AG09309 (cell line): ENCODE measurements around the gene C13orf46.

Source experiments
- DNase-seq: peaks from one replicate; pipeline ENCODE4 v3.0.0-alpha.2; 2010; ENCODE audit warnings: low read depth
- H3K4me3 ChIP-seq: 2 replicates; pipeline ENCODE4 v1.5.1; 2011; ENCODE audit warnings: mild to moderate bottlenecking, low read depth, low read length, moderate library complexity; ENCODE audit not compliant: control insufficient read depth
- TF ChIP-seq, protein P1 (sequence below): IDR thresholded peaks from 2 replicates; pipeline ENCODE4 v1.5.1; 2011; ENCODE audit warnings: mild to moderate bottlenecking, low read depth, low read length, inconsistent platforms; ENCODE audit not compliant: insufficient read depth, control insufficient read depth; ENCODE audit errors: missing control alignments

C13orf46 gene

DNA sequence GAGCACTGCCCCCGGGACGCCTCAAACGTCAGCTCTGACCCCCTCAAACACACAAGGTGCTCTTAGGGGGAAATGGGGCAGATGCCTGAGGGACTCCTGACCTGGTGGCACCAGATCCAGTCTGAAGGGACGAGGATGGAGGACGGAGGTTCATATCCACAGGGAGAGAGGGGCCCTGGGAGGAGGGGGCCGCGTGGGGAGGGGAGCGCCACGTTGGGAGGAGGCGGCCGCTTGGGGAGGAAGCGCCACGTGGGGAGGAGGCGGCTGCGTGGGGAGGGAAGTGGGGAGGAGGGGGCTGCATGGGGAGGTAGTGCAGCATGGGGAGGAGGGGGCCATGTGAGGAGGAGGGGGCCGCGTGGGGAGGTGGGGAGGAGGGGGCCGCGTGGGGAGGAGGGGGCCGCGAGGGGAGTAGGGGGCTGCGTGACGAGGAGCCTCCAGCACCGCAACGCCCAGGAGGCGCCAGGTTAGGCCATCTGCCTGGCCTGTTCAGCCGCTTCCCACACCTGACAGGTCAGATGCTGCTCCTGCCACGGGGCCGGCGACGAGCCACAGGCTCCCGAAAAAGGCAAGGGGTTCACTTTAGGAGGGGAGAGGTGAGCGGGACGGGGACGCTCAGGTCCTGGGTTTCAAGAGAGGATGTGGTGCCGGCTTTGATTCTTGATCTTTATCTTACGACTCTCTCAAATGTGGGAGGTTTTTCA lies 36.7 kb upstream of the C13orf46 start:
- TF ChIP-seq, protein P1, sequence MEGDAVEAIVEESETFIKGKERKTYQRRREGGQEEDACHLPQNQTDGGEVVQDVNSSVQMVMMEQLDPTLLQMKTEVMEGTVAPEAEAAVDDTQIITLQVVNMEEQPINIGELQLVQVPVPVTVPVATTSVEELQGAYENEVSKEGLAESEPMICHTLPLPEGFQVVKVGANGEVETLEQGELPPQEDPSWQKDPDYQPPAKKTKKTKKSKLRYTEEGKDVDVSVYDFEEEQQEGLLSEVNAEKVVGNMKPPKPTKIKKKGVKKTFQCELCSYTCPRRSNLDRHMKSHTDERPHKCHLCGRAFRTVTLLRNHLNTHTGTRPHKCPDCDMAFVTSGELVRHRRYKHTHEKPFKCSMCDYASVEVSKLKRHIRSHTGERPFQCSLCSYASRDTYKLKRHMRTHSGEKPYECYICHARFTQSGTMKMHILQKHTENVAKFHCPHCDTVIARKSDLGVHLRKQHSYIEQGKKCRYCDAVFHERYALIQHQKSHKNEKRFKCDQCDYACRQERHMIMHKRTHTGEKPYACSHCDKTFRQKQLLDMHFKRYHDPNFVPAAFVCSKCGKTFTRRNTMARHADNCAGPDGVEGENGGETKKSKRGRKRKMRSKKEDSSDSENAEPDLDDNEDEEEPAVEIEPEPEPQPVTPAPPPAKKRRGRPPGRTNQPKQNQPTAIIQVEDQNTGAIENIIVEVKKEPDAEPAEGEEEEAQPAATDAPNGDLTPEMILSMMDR: no peak
- no peak for DNase-seq
- H3K4me3 ChIP-seq: no peak overlapping the region

DNA sequence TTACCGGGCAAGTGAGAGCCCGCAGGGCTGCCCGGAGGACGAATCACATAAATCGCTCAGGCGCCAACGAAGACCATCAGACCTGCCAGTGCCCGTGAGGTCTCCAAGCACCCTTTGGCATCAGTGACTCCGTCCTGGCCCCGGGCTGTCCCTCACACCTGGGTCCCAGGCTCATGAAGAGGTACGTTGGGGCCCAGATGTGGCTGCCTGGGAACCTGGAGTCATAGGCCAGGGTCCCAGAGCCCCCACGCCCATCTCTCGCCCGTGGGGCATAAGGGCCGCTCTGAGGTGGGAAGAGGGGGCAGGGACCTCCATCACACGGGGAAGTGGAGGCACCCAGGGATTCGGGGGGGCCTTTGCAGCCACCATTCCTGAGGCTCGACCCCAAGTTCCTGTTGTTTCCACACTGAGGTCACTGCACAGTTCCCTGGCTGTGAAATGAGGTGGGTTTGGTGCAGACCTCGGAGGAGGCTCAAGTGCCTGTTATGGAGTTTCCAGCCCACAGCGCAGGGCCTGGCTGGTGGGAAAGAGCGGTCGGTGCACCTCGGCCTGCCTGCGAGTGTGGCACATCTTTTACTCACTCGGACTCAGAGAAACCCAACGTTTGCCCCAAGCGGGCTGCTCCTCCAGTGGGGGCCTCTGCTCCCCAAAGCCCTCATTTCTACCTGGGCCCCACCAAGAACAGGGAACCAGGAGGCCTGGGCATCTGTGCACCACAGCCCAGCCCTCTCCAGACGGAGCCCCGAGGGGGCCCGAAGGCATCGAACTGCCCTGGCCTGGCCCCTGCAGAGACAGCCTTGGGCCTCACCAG lies 35.9 kb upstream of the C13orf46 start:
- no peak overlapping the region for H3K4me3 ChIP-seq
- DNase-seq: no peak
- TF ChIP-seq, protein P1: no peak

DNA sequence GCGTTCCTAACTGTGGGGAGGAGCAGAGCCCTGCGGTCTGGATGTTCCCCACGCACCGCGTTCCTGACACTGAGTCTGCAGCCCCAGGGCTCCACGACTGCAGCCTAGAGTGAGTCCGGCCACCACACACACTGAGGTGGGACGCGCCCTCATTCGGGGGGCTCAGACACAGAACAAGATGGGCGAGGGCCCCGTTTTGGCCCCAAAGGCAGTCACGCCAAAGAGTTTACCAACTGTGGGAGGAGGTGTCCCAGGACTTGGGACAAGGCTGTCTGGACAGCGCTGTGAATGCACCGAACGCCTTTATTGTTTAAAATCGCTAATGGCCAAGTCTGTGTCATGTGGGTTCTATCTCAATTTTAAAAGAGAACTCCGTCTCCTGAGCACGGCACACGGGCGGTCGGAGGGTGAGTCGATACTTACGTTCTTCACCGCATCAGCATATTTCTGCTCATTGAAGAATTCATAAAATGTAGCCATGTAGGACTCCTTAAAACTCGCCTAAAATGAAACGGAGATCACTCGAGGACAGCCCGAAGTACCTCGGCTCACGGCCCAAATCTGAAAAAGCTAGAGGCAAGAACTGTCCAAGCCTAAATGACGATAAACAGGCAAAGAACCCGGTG lies 35.2 kb upstream of the C13orf46 start:
- no peak overlapping the region for H3K4me3 ChIP-seq
- TF ChIP-seq, protein P1: no peak
- DNase-seq: no peak

DNA sequence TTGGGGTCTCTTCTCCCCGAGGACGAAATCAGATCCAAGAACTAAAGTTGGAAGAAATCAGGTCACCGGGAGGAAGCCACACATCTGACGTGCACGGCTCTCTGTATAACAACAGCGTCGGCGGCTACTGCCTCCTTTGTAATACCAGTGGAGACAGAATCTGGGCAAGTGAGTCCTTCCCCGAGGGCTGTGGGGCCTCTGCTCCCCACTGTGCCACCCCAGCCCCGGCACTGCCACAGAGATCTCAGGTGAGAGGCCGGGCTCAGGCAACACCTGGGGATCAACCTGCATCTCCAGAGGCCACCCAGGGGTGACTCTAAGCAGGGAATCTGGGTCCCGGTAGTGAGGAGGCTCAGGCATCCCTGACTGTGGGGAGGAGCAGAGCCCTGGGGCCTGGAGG lies 33.7 kb upstream of the C13orf46 start:
- H3K4me3 ChIP-seq: no peak overlapping the region
- TF ChIP-seq, protein P1: no peak
- no peak for DNase-seq

DNA sequence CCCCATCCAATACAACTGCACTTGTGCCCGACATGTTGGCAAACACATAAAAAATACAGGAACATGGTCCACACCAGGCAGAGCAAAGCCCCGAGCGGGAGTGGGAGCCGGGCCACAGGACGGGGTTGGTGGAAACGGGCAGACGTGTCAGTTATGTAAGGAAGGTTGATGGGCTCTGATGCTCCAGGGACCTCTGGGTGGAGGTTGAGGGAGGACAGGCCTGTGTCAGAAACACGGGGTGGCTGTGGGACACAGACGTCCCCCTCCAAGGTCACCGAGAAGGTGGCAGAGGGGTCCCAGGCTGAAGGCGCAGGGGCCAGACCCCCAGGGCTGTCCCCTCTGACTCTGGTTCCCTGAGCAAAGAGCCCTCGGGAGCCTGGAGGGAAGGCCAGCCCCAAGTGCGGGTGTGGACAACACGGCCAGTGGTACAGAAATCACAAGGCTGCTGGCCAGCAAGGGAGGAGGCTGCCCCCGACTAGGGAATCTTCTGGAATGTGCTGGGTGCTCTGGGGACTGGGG lies 31.4 kb upstream of the C13orf46 start:
- TF ChIP-seq, protein P1: no peak
- DNase-seq: no peak
- no peak overlapping the region for H3K4me3 ChIP-seq

DNA sequence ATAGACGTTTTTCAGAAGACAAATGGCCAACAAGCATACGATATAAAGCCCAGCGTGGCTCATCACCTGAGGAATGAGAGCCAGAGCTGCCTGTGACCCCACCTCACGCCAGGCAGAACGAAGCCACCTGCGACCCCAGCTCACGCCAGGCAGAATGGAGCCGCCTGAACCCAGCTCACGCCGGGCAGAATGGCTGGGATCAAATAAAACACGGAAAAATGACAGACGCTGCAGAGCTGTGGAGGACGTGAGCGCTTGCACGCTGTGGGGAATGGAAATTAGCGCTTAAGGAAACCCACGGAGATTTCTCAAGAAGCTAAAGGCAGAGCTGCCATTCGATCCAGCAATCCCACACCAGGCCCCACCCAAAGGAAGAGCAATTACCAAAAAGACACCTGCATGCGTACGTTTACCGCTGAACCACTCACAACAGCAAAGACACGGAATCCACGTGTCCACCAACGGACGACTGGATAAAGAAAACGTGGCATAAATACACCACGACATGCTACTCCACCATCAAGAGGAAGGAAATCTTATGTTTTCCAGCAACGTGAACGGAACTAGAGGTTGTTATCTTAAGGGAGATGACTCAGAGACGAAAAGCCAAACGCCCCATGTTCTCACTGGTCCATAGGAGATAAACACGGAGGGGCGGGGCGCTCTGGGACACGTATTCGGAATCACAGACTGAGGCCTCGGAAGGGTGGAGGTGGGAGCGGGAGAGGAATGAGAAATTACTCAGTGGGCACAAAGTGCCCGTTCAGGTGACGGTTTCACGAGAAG lies 30.7 kb upstream of the C13orf46 start:
- no peak for DNase-seq
- TF ChIP-seq, protein P1: no peak
- no peak overlapping the region for H3K4me3 ChIP-seq
